Lower leg skin (tissue), 4 donors: ENCODE data around the gene MTOR. TPM values are rescaled to one million over a fixed set of nuclear protein-coding genes. Genes with fewer than 3 reads are reported as not detected.
"Not testable (repeated sequence)": the region's sequence is repeated elsewhere in the genome, so short reads cannot be mapped to it uniquely, and the experiment has no call there.

Experiments used
- DNase-seq, 2 donors: peaks; one replicate each; pipeline ENCODE4 v3.0.0-alpha.2; 2019; ENCODE audit warnings: low spot score in 2 of 2
- H3K4me3 ChIP-seq: fragments of 200-600 bp; sonication (generic); 2 replicates; pipeline ENCODE4 v1.5.1; 2017; ENCODE audit warnings: mild to moderate bottlenecking, low read depth; ENCODE audit not compliant: poor library complexity, severe bottlenecking
- POLR2A ChIP-seq, 2 donors: fragments of 450-650 bp; IDR thresholded peaks; one replicate each; pipeline ENCODE4 v1.6.1; 2016 to 2017; ENCODE audit warnings: antibody characterized with exemption in 2 of 2, mild to moderate bottlenecking in 1 of 2, moderate library complexity in 1 of 2
- WGBS, 2 donors: methylation state at CpG; one replicate each; pipeline ENCODE4 v1.1.5; 2018; 5-methylcytosine and 5-hydroxymethylcytosine counted together
- intact Hi-C: fragments of 100-400 bp; cut with DNase I; formaldehyde crosslinking; loops from one replicate; pipeline ENCODE4 v1.15.0; 2023; ENCODE audit warnings: low total_unique reads
- total RNA-seq, 4 donors: library from RNA; depleted of rRNA; stranded (reverse); fragments of >200 nt; gene quantifications; one replicate each; pipeline ENCODE4 v1.1.0, GENCODE V29; 2016
- TF ChIP-seq, protein P1 (sequence below), 3 donors: fragments of 450-650 bp; IDR thresholded peaks; one replicate each; pipeline ENCODE4 v1.5.1; 2016; ENCODE audit warnings: antibody characterized with exemption in 3 of 3, mild to moderate bottlenecking in 3 of 3, moderate library complexity in 2 of 3

MTOR gene
- total RNA-seq, result 10 to 100 TPM; 28.7 to 31.5 (median 29.7) TPM

DNA sequence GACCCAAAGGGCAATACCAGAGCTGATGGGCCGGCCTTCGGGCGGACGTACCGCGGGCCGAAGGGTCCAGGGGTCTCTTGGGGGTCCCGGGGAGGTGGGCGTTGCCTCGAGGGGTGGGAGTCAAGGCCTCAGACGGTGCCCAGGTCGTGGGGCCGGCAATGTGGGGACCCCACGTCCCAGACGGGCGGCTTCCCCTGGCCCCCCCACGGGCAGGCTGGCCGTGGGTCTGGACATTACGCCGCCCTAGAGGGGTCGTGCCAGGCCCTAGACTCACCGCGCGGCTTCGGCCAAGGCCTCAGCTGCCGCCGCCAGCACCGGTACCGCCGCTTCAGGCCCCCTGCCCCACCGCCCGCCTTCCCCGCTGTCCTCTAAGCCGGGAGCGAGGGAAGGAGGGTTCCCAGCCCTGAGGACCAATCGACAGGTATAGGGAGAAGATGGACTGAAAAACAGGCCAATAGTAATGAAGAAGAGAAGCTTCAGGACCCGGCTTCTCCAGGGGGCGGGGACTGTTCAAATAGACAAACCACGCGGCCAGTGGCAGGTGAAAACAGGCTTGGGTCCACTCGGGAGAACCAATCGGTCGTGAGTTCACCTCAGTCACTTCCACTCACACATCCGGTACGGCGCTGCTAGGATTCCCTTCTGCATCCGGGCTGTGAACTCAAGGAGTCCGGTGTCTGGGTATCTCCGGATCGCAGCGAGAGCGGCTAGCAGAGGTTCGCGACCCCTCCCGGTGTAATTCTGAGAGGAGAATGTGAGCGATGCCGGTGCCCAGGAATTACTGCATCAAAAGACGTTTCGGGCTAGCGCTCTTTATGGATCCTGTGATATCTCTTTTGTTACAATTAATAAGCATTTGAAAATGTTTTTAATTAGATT lies at the start of gene MTOR:
MTOR (minus strand) TSS at position 381 of the 879 bp plus-strand sequence. CDS start 3,142 bp downstream, outside the sequence.
- 0% methylated on average over 37 to 47 of the region's 60 CpGs for WGBS, 2 donors
- peak within 1 kb of the TSS; percentile 73 for H3K4me3 ChIP-seq
- intact Hi-C loops, result no loop called here
- DNase-seq, result peak; percentile 99
- TF ChIP-seq, protein P1, sequence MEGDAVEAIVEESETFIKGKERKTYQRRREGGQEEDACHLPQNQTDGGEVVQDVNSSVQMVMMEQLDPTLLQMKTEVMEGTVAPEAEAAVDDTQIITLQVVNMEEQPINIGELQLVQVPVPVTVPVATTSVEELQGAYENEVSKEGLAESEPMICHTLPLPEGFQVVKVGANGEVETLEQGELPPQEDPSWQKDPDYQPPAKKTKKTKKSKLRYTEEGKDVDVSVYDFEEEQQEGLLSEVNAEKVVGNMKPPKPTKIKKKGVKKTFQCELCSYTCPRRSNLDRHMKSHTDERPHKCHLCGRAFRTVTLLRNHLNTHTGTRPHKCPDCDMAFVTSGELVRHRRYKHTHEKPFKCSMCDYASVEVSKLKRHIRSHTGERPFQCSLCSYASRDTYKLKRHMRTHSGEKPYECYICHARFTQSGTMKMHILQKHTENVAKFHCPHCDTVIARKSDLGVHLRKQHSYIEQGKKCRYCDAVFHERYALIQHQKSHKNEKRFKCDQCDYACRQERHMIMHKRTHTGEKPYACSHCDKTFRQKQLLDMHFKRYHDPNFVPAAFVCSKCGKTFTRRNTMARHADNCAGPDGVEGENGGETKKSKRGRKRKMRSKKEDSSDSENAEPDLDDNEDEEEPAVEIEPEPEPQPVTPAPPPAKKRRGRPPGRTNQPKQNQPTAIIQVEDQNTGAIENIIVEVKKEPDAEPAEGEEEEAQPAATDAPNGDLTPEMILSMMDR (IDR thresholded peaks at IDR 0.05), result no peak
- TF ChIP-seq POLR2A (IDR thresholded peaks at IDR 0.05), result no peak

DNA sequence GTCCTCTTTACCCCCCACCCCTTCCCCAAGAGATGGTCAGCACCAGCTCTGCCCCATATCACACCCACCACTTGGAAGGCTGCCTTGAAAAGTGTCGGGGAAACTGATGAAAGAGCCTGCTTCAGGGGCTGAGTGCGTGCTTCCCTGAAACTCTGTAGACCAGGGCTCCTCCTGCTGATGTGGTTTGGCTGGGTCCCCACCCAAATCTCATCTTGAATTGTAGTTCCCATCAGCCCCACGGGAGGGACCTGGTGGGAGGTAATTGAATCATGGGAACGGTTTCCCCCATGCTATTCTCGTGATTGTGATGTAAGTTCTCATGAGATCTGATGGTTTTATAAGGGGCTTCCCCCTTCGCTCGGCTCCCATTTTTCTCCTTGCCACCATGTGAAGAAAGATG lies 47.0 kb upstream of the MTOR start:
- 89 to 93% methylated on average over 7 of the region's 7 CpGs for WGBS, 2 donors
- no peak for TF ChIP-seq POLR2A (IDR thresholded peaks at IDR 0.05)
- intact Hi-C loops, result no loop called here

DNA sequence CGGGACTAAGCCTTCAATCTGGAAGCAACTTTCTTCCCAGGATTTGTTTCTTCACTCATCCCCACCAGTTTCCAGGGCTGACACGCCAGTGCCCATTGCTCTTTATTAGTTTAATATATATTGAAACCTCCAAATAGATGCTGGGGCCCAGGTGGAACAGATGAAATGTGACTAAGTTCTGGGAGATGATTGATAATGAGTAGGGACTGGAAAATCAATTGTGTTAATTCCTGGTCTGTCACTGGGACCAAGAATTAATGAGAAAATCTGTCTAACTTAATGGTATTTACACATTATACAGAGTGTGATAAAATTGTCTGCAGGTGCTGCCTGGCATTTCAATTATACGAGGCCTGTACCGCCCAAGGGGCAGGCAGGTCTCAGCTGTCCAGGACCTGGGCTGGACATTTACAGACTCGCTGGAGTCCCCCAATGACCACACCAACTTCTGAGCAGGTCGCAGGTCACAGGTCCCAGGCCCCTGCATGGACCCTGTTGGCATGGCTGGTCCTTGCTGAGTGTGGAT lies 46.4 kb upstream of the MTOR start:
- TF ChIP-seq, protein P1 (IDR thresholded peaks at IDR 0.05), result no peak
- TF ChIP-seq POLR2A (IDR thresholded peaks at IDR 0.05), result no peak
- 89 to 91% methylated on average over 6 of the region's 6 CpGs for WGBS, 2 donors
- DNase-seq, result no peak
- intact Hi-C loops, result no loop called here
- H3K4me3 ChIP-seq, result no peak overlapping the region

More for the DNA sequence above, 47.0 kb upstream of the MTOR start:
- H3K4me3 ChIP-seq, result no peak overlapping the region
- no peak for DNase-seq

DNA sequence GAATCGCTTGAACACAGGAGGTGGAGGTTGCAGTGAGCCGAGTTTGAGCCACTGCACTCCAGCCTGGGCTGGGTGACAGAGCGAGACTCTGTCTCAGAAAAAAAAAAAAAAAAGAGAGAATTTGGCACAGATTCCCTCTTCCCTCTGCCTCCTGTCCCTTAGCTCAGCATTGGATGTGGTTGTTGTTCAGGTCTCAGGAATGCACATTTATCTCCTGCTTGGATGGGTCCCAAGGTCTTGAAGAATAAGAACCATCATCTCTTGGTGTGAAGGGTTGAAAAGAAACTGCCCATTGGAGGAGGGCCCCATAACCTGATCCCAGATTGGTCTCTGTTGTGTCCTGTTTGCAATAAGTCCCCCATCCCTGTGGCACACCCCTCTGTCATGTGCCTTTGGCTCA lies 45.5 kb upstream of the MTOR start:
- no peak for DNase-seq
- no peak overlapping the region for H3K4me3 ChIP-seq
- intact Hi-C loops, result no loop called here
- WGBS, 2 donors, result 79 to 84% methylated on average over 3 of the region's 3 CpGs
- TF ChIP-seq, protein P1 (IDR thresholded peaks at IDR 0.05), result no peak
- no peak for TF ChIP-seq POLR2A (IDR thresholded peaks at IDR 0.05)

DNA sequence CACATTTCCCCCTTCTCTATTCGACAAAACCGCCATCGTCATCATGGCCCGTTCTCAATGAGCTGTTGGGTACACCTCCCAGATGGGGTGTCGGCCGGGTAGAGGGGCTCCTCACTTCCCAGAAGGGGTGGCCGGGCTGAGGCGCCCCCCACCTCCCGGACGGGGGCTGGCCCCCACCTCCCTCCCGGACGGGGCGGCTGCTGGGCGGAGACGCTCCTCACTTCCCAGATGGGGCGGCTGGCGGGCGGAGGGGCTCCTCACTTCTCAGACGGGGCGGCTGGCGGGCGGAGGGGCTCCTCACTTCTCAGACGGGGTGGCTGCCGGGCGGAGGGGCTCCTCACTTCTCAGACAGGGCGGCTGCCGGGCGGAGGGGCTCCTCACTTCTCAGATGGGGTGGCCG lies 43.2 kb upstream of the MTOR start:
- intact Hi-C loops, DNase-seq: not testable (repeated sequence)

DNA sequence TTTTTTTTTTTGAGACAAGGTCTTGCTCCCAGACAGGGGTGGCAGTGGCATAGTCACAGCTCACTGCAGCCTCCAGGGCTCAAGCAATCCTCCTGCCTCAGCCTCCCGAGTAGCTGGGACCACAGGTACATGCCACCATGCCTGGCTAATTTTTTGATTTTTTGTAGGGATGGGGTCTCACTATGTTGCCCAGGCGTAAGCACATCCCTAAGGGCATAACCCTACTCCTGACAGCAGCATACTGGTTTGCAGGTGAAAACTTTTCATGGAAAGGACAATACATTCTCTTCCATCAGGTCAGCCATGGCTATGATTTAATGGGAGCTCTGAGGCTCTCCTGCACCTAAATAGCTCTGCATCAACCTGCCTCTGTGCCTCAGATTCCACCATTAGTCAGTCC lies 40.0 kb upstream of the MTOR start:
- H3K4me3 ChIP-seq, result no peak overlapping the region
- intact Hi-C loops, result no loop called here
- TF ChIP-seq POLR2A (IDR thresholded peaks at IDR 0.05), result no peak
- TF ChIP-seq, protein P1 (IDR thresholded peaks at IDR 0.05), result no peak
- WGBS, 2 donors, result 95 to 96% methylated on average over 2 of the region's 2 CpGs
- DNase-seq, result no peak

More for the DNA sequence above, 43.2 kb upstream of the MTOR start:
- H3K4me3 ChIP-seq, result not testable (repeated sequence)
- WGBS, 2 donors, result 89% methylated on average over 23 to 29 of the region's 29 CpGs
